Keratinocyte (primary cell): Measurements from ENCODE around the gene CD8A. TPM values are rescaled to one million over a fixed set of nuclear protein-coding genes. Genes with fewer than 3 reads are reported as not detected.

Source experiments
- DNase-seq: peaks from one replicate; pipeline ENCODE4 v3.0.0-alpha.2; 2011; ENCODE audit warnings: low read depth, missing footprints, low spot score
- FAIRE-seq: peaks from 2 replicates; lab custom pipeline; 2011; peaks lifted over from hg19 to GRCh38; lab: Jason Lieb, UNC
- H2AFZ ChIP-seq: 2 replicates; pipeline ENCODE4 v1.6.0; 2012; ENCODE audit warnings: low read length, control low read depth, inconsistent platforms; ENCODE audit not compliant: control insufficient read depth
- H3K27ac ChIP-seq: 2 replicates; pipeline ENCODE4 v1.5.1; 2011; ENCODE audit warnings: low read length; ENCODE audit not compliant: control insufficient read depth, insufficient read depth
- H3K27me3 ChIP-seq: 3 replicates; pipeline ENCODE4 v1.6.0; 2011; ENCODE audit warnings: low read length; ENCODE audit not compliant: control insufficient read depth, insufficient read depth; ENCODE audit errors: extremely low read depth
- H3K36me3 ChIP-seq, 2 experiments: 2 replicates in 1 of 2; 3 replicates in 1 of 2; pipeline ENCODE4 v1.5.1; 2011; ENCODE audit warnings: low read length in 2 of 2, mild to moderate bottlenecking in 1 of 2; ENCODE audit not compliant: control insufficient read depth in 2 of 2, insufficient read depth in 2 of 2; ENCODE audit errors: extremely low read depth in 1 of 2
- H3K4me1 ChIP-seq: 3 replicates; pipeline ENCODE4 v1.5.1; 2011; ENCODE audit warnings: low read length; ENCODE audit not compliant: control insufficient read depth, insufficient read depth; ENCODE audit errors: extremely low read depth
- H3K4me2 ChIP-seq: 3 replicates; pipeline ENCODE4 v1.6.0; 2011; ENCODE audit warnings: low read depth, low read length; ENCODE audit not compliant: control insufficient read depth, insufficient read depth; ENCODE audit errors: extremely low read depth
- H3K4me3 ChIP-seq, 3 experiments: fragments of 200-600 bp in 1 of 3; sonication (generic) in 1 of 3; 2 replicates in 2 of 3; 3 replicates in 1 of 3; pipeline ENCODE4 v1.5.1; 2011 to 2016; ENCODE audit warnings: low read length in 3 of 3, mild to moderate bottlenecking in 3 of 3, control low read depth in 2 of 3, inconsistent platforms in 1 of 3, low read depth in 1 of 3, mixed read lengths in 1 of 3, mixed run types in 1 of 3, moderate library complexity in 1 of 3; ENCODE audit not compliant: control insufficient read depth in 2 of 3, insufficient read depth in 2 of 3; ENCODE audit errors: extremely low read depth in 1 of 3
- H3K79me2 ChIP-seq: 2 replicates; pipeline ENCODE4 v1.6.0; 2012; ENCODE audit warnings: low read length; ENCODE audit not compliant: control insufficient read depth, insufficient read depth
- H3K9ac ChIP-seq: 3 replicates; pipeline ENCODE4 v1.6.0; 2011; ENCODE audit warnings: low read length; ENCODE audit not compliant: control insufficient read depth, insufficient read depth; ENCODE audit errors: extremely low read depth
- H3K9me1 ChIP-seq: 3 replicates; pipeline ENCODE4 v1.6.0; 2011; ENCODE audit warnings: low read length; ENCODE audit not compliant: control insufficient read depth, insufficient read depth; ENCODE audit errors: extremely low read depth
- H3K9me3 ChIP-seq: 2 replicates; pipeline ENCODE4 v1.5.1; 2012; ENCODE audit warnings: low read depth, low read length; ENCODE audit not compliant: control insufficient read depth
- H4K20me1 ChIP-seq: 3 replicates; pipeline ENCODE4 v1.6.0; 2011; ENCODE audit warnings: low read length; ENCODE audit not compliant: control insufficient read depth, insufficient read depth; ENCODE audit errors: extremely low read depth
- EZH2 ChIP-seq: IDR thresholded peaks from one replicate; pipeline ENCODE4 v1.6.1; 2012; ENCODE audit warnings: inconsistent platforms, mild to moderate bottlenecking, low read length, moderate library complexity
- dilution Hi-C: fragments of 300-500 bp; cut with MboI; formaldehyde crosslinking; loops from one replicate; pipeline ENCODE4 v1.7.0; 2020; ENCODE audit warnings: low sequenced_read_pairs; ENCODE audit not compliant: extremely low pct_ligation_motif_present
- polyA plus RNA-seq, 5 experiments: library from polyadenylated mRNA; depleted of rRNA in 3 of 5; stranded (reverse) in 3 of 5; stranded (forward) in 1 of 5; unstranded in 1 of 5; fragments of >200 nt; gene quantifications; 1 replicate in 1 of 5; 2 replicates in 3 of 5; 3 replicates in 1 of 5; pipeline versions ENCODE4 v1.2.1 to v1.2.3, GENCODE V29; 2011 to 2012; ENCODE audit warnings: missing spikeins in 2 of 5, low read depth in 1 of 5, low replicate concordance in 1 of 5
- TF ChIP-seq, protein P1 (sequence below), 3 experiments: IDR thresholded peaks in 1 of 3; conservative IDR thresholded peaks in 1 of 3; optimal IDR thresholded peaks in 1 of 3; 2 replicates in 2 of 3; 3 replicates in 1 of 3; pipeline versions ENCODE3 to v1.5.1; 2011; ENCODE audit warnings: low read length in 3 of 3, mild to moderate bottlenecking in 3 of 3, moderate library complexity in 2 of 3, control low read depth in 1 of 3, inconsistent platforms in 1 of 3; ENCODE audit not compliant: insufficient read depth in 2 of 3; ENCODE audit errors: extremely low read depth in 1 of 3

CD8A gene
- polyA plus RNA-seq, 1 donor (not counting 4 experiments of a cell fraction or from before 2014, with no cell fraction given): 0.10 TPM

- FAIRE-seq (no peak), DNase-seq (no peak)
- dilution Hi-C loops: no loop called here
- Histone ChIP-seq H4K20me1 (no peaks in the 10 kb centered on the region), H3K9ac (no peak overlapping the region), H3K9me3 (no peaks in the 10 kb centered on the region), H3K36me3 (peaks cover 5 to 10% of the 10 kb centered on the region in 2 experiments), H2AFZ (no peak overlapping the region), H3K9me1 (no peaks in the 10 kb centered on the region), H3K79me2 (no peaks in the 10 kb centered on the region), H3K4me1 (no peaks in the 10 kb centered on the region), H3K4me3 (no peak overlapping the region), H3K4me2 (no peak overlapping the region), H3K27me3 (no peaks in the 10 kb centered on the region), H3K27ac (no peak overlapping the region)
- no peak for TF ChIP-seq EZH2
- TF ChIP-seq, protein P1, sequence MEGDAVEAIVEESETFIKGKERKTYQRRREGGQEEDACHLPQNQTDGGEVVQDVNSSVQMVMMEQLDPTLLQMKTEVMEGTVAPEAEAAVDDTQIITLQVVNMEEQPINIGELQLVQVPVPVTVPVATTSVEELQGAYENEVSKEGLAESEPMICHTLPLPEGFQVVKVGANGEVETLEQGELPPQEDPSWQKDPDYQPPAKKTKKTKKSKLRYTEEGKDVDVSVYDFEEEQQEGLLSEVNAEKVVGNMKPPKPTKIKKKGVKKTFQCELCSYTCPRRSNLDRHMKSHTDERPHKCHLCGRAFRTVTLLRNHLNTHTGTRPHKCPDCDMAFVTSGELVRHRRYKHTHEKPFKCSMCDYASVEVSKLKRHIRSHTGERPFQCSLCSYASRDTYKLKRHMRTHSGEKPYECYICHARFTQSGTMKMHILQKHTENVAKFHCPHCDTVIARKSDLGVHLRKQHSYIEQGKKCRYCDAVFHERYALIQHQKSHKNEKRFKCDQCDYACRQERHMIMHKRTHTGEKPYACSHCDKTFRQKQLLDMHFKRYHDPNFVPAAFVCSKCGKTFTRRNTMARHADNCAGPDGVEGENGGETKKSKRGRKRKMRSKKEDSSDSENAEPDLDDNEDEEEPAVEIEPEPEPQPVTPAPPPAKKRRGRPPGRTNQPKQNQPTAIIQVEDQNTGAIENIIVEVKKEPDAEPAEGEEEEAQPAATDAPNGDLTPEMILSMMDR (optimal IDR thresholded peaks at IDR 0.05 in 1 of 3, IDR thresholded peaks at IDR 0.05 in 1 of 3, conservative IDR thresholded peaks at IDR 0.05 in 1 of 3; ENCODE audit: extremely low read depth in 1 of 3, insufficient read depth in 2 of 3, low read length in 3 of 3): no peak
These were observed 14.2 kb downstream of the CD8A start for GRCh38 chr2:86776532-86776931.

GRCh38 chr2:86775338-86775737 is 15.4 kb downstream of the CD8A start:
- H3K79me2 ChIP-seq: no peaks in the 10 kb centered on the region

More at GRCh38 chr2:86775338-86775737, 15.4 kb downstream of the CD8A start:
- Histone ChIP-seq H2AFZ (no peak overlapping the region), H3K27ac (no peak overlapping the region), H3K27me3 (no peaks in the 10 kb centered on the region), H3K9ac (no peak overlapping the region), H3K9me1 (no peaks in the 10 kb centered on the region), H4K20me1 (no peaks in the 10 kb centered on the region), H3K9me3 (no peaks in the 10 kb centered on the region), H3K4me2 (no peak overlapping the region), H3K4me1 (no peaks in the 10 kb centered on the region), H3K4me3 (no peak overlapping the region), H3K36me3 (peaks cover 5 to 11% of the 10 kb centered on the region in 2 experiments)
- TF ChIP-seq, protein P1 (optimal IDR thresholded peaks at IDR 0.05 in 1 of 3, IDR thresholded peaks at IDR 0.05 in 1 of 3, conservative IDR thresholded peaks at IDR 0.05 in 1 of 3; ENCODE audit: extremely low read depth in 1 of 3, insufficient read depth in 2 of 3, low read length in 3 of 3): no peak
- no peak for TF ChIP-seq EZH2
- dilution Hi-C loops: no loop called here
- no peak for FAIRE-seq
- no peak for DNase-seq
